Motor neuron (in vitro differentiated cells): ENCODE results near the gene SLC39A11. TPM values are rescaled to one million over a fixed set of nuclear protein-coding genes. Genes with fewer than 3 reads are reported as not detected.

Experiments used
- ATAC-seq, 8 experiments: fragments of 200-7000 bp; cut with Tn5 transposase; replicated peaks in 6 of 8; 2 replicates each; pipeline ENCODE4 v1.8.0; 2021; ENCODE audit warnings: mild to moderate bottlenecking in 8 of 8, moderate library complexity in 8 of 8
- H3K27ac ChIP-seq, 2 donors: fragments of 250-450 bp; sonication (Bioruptor Pico); 2 replicates each; pipeline ENCODE4 v1.9.0; 2021; ENCODE audit warnings: antibody characterized with exemption in 2 of 2, mild to moderate bottlenecking in 2 of 2, moderate library complexity in 1 of 2
- H3K4me1 ChIP-seq, 2 donors: fragments of 250-450 bp; sonication (Bioruptor Pico); replicated peaks in 1 of 2; 2 replicates each; pipeline ENCODE4 v1.6.1; 2021; ENCODE audit warnings: antibody characterized with exemption in 2 of 2, mild to moderate bottlenecking in 2 of 2, moderate library complexity in 1 of 2
- H3K4me3 ChIP-seq, 5 donors: fragments of 250-450 bp; sonication (Bioruptor Pico); 2 replicates each; pipeline ENCODE4 v1.9.0; 2021; ENCODE audit warnings: antibody characterized with exemption in 5 of 5, mild to moderate bottlenecking in 5 of 5, moderate library complexity in 4 of 5
- WGBS, 10 experiments: fragments of 450-650 bp; shearing (Covaris generic); methylation state at CpG; one replicate each; pipeline ENCODE4 v1.0.0; 2022; 5-methylcytosine and 5-hydroxymethylcytosine counted together
- in situ Hi-C, 9 experiments: fragments of 400-800 bp; cut with MboI; loops; one replicate each; pipeline ENCODE4 v1.15.0; 2021; ENCODE audit warnings: low sequenced_read_pairs in 9 of 9, low pct_unique_long_range_greater_than_20kb in 2 of 9; ENCODE audit not compliant: unreplicated experiment in 9 of 9
- total RNA-seq, 8 experiments: library from RNA; unstranded; fragments of 300-600 nt; gene quantifications; 2 replicates each; pipeline versions ENCODE4 v1.2.3 to v1.2.4, GENCODE V29; 2022

SLC39A11 gene
- total RNA-seq, 8 experiments from 2014 or later, result 5.3 to 27.3 (median 10.8) TPM

- Histone ChIP-seq H3K4me1 (peaks cover 10% of the 10 kb centered on the region in 2 donors), H3K4me3 (no peak overlapping the region), H3K27ac (no peak overlapping the region)
- 39 to 89% (median 73%) methylated on average over 1 to 5 of the region's 7 CpGs; no CpG with 5 or more reads in 2 of the 10 experiments for WGBS, 10 experiments
- in situ Hi-C loops, result no loop called here
- ATAC-seq, result peak in 1 of 8 experiments; percentile 9
These were observed 488.9 kb downstream of the SLC39A11 start for GRCh38 chr17:72603420-72604242.

DNA sequence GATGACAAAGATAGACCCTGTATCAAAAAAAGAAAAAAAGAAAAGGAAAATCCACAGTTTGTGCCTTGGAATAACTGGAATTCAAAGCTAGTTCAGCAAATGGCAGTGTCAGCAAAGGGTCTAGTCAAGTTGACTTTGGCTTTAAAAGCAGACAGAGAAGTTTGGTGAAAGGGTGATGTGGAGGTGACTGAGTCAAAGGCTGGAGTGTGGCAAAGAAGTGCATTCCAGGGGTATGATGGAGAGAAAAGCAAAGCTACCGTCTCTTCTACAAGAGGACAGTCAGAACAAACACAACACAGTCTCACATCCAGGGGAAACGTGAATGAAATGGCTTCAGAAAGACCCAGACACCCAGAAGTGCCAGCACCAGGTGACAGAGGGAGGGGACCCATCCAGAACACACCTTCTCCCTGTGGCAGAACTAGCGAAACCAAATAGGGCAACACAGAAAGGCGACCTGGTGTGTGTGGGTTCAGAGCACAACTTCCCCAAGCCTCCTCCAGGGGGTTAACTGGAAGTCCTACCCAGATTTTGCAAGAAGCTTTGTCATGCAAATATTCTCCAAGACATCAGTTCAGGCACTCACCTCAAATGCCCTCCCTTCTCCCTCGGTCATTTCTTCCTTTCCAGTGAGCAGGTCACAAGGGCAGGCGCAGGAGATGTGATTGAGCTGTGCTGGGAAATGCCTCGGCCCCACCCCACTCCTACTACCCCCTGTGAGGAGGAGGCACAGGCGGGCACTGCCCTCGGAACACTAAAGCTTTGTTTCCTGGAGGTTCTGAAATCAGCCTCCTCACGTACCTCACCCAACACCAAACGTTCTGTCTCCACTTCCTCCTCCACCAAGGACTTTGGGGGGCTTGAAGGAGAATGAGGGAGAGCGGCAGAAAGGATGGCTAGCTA, 489.7 kb downstream of the SLC39A11 start:
- peak in 6 of 8 experiments; percentile 51 to 83 (median 72) for ATAC-seq
- Histone ChIP-seq H3K4me3 (no peak overlapping the region), H3K4me1 (peaks cover 10% of the 10 kb centered on the region in 2 donors), H3K27ac (no peak overlapping the region)
- 17 to 80% (median 42%) methylated on average over 1 to 5 of the region's 12 CpGs; no CpG with 5 or more reads in 2 of the 10 experiments for WGBS, 10 experiments
- in situ Hi-C loops, result no loop called here

GRCh38 chr17:72600934-72601333, 491.6 kb downstream of the SLC39A11 start:
- in situ Hi-C loops, result no loop called here
- Histone ChIP-seq H3K4me1 (peaks cover 10% of the 10 kb centered on the region in 2 donors), H3K27ac (no peak overlapping the region), H3K4me3 (no peak overlapping the region)
- peak in 2 of 8 experiments; percentile 16 to 22 for ATAC-seq
- 0 to 94% (median 79%) methylated on average over 2 to 4 of the region's 4 CpGs; no CpG with 5 or more reads in 1 of the 10 experiments for WGBS, 10 experiments

GRCh38 chr17:72599891-72600290, 492.6 kb downstream of the SLC39A11 start:
- 27 to 86% (median 67%) methylated on average over 1 to 4 of the region's 4 CpGs; no CpG with 5 or more reads in 4 of the 10 experiments for WGBS, 10 experiments
- ATAC-seq, result no peak
- Histone ChIP-seq H3K4me3 (no peak overlapping the region), H3K4me1 (peaks cover 10% of the 10 kb centered on the region in 2 donors), H3K27ac (no peak overlapping the region)
- in situ Hi-C loops, result no loop called here

DNA sequence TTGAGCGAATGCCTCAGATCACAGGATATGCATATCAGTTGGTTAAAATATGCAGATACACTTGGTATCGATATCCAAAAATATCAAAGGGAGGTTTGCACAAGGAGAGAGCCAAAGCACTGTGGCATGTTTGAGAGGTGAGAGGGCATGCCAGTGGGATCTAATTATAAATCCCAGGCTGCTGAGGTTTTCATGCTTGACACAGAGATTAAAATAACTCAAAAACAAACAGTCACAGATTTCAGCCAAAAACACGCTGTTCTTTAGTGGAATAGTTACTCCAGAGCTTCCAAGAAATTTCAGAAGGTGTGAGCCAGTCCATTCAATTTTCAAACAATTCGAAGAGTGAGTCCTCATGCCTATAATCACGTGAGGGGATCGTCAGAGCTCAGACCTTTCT, 493.8 kb downstream of the SLC39A11 start:
- H3K27ac ChIP-seq, result no peak overlapping the region
- in situ Hi-C loops, result no loop called here
- no peak for ATAC-seq
- 0 to 100% (median 75%) methylated on average over 1 to 6 of the region's 6 CpGs; no CpG with 5 or more reads in 1 of the 10 experiments for WGBS, 10 experiments
- peaks cover 10% of the 10 kb centered on the region in 2 donors for H3K4me1 ChIP-seq
- H3K4me3 ChIP-seq, result no peak overlapping the region

DNA sequence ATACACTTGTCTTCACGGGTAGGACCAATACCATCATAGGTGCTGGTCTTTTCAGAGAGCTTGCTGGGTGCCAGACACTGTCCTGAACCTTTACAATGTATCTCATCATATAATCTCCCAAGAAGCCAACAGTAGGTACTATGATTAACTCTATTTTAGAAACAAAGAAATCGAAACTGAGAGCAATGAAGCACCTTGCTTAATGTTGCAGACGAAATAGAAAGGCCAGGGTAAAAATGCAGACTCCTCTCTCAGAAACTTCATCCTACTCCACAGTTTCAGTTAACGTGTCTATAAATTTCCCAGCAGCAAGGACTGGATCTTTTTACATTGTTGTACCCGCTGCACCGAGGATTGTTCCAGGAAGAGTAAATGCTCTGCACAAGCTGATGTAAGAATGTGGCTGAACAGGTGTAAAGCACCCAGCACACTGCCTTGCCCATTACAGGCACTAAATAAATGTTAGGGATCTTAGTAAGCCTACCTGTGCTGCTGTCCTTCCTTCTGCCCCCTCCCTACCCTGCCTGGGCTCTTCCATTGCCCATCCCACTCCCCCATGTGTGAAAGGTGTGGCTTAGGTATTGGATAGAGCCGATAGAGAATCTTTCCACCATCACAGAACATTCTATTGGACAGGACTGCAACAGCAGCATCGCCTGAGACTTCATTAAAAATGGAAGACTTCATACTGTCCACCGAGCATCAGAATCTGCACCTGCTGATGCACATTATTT, 495.0 kb downstream of the SLC39A11 start:
- Histone ChIP-seq H3K4me1 (peaks cover under 1 to 1% of the 10 kb centered on the region in 2 donors), H3K4me3 (no peak overlapping the region), H3K27ac (no peak overlapping the region)
- no peak for ATAC-seq
- in situ Hi-C loops, result no loop called here
- 33 to 100% (median 69%) methylated on average over 1 to 8 of the region's 9 CpGs; no CpG with 5 or more reads in 1 of the 10 experiments for WGBS, 10 experiments

Other genes with a start within 250 kb of the SLC39A11 start
- 1 to 10 TPM in 7 of 8 experiments, under 1 TPM in 1; 0.15 to 6.3 (median 2.9) TPM for gene SSTR2, start 72.3 kb upstream of the SLC39A11 start, total RNA-seq
- gene COG1, start 100.4 kb upstream of the SLC39A11 start, total RNA-seq, result 10 to 100 TPM; 25.7 to 44.0 (median 36.0) TPM
- gene CPSF4L, start 169.2 kb upstream of the SLC39A11 start, total RNA-seq, result under 1 TPM in 2 of 8 experiments, not detected in 6; 0.37 to 0.38 TPM
- gene CDC42EP4, start 219.3 kb upstream of the SLC39A11 start, total RNA-seq, result 10 to 100 TPM; 26.2 to 77.6 (median 39.6) TPM